ENCODE results near the gene ALG2.

GRCh38 chr9:99221266-99221620 lies 499 bp downstream of the ALG2 start:
- no peak for TF ChIP-seq POLR2A (IDR thresholded peaks at IDR 0.05)
- TF ChIP-seq CTCF (IDR thresholded peaks at IDR 0.05) = no peak
